GM18858 (cell line): ENCODE measurements around the gene SDF2L1.
"Not testable (repeated sequence)": the region's sequence is repeated elsewhere in the genome, so short reads cannot be mapped to it uniquely, and the experiment has no call there.

Source experiments
- ATAC-seq: cut with Tn5 transposase; IDR thresholded peaks from one replicate; pipeline ENCODE4 v1.9.1; 2021; ENCODE audit not compliant: unreplicated experiment

The SDF2L1 gene

DNA sequence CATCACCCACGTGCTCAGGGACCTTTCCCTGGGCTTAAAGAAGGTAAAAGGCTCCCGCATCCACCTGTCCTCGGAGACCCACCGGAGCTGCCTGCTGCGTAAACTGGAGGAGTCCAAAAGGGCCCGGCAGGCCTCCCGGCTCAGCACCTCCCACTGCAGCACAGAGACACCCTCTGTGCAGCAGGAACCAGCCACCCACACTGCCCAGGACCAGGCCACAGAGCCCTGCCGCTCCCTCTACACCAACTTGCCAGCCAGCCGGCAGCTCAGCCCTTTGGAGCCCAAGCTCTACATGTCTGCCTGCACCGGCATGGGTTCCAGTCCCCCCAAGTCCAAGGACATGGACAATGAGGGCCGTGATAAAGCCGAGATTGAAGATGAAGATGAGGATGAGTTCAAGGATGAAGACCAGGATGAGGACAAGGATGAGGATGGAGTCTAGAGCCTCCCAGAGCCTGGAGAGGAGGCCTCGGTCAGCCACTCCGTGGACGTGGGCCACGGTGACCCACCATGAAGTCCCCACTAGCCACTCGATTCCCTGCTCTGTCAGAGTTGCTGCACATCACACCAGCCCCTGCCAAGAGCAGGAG is 5.4 kb upstream of the SDF2L1 start:
- ATAC-seq = no peak

DNA sequence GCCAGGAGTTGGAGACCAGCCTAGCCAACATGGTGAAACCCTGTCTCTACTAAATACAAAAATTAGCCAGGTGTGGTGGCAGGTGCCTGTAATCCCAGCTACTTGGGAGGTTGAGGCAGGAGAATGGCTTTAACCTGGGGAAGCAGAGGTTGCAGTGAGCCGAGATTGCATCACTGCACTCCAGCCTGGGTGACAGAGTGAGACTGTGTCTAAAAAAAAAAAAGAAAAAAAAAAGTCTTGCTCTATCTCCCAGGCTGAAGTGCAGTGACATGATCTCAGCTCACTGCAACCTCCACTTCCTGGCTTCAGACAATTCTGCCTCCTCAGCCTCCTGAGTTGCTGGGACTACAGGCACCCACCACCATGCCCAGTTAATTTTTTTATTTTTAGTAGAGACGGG is 4.7 kb upstream of the SDF2L1 start:
- not testable (repeated sequence) for ATAC-seq

DNA sequence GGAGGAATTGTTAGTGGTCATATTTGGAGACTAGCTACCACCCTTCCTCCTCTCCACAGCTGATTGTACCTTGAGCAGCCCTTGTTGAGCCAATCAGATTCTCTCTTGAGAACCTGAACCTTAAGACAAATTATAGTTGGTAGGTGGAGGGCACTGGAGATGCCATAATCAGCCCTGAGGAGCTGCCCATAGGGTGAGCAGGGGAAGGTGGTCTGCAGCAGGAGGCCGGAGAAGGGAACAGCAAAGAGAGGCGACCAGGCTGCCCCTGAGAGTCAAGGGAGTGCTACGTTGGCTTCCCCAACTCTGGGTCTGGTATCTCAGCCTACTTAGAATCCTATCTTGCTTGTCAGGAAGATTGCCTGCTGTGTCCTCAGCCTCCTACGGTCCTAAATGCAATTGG is 2.7 kb upstream of the SDF2L1 start:
- no peak for ATAC-seq

DNA sequence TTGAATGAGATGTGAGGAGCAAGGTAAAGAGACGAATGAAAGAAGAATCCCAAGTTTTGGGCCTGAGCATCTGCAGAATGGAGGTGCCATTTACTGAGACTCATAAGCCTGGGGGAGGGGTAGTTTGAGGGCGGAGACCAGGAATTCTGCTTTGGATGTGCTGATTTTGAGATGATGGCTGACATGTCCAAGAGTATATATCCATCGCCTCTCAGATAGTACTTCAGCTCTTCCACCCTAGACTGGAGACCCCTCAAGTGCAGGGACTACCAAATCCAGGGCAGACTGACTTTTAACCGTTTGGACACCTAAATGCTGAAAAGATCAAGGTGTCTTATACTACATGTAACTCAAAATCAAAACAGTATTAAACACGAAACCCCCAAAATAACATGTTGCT is 1.3 kb upstream of the SDF2L1 start:
- ATAC-seq = no peak

DNA sequence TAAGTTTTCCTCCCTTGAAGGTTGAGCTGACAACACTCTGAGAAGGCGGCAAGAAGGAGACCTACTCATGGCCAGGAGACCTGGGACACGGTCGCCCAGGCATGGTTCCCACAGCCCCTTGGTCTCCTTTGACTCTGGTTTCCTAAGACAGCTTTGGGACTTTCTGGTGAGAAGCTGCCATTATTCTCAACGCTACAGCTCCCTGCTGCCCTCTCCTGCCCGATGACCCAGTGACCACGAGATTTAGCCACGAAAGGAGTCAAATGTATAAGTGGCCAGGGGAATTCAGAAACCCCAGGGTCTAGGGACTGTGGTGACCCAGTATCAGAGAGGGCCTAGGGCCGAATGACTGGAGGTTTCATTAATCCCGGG is 699 bp upstream of the SDF2L1 start:
- ATAC-seq = peak; percentile 1

DNA sequence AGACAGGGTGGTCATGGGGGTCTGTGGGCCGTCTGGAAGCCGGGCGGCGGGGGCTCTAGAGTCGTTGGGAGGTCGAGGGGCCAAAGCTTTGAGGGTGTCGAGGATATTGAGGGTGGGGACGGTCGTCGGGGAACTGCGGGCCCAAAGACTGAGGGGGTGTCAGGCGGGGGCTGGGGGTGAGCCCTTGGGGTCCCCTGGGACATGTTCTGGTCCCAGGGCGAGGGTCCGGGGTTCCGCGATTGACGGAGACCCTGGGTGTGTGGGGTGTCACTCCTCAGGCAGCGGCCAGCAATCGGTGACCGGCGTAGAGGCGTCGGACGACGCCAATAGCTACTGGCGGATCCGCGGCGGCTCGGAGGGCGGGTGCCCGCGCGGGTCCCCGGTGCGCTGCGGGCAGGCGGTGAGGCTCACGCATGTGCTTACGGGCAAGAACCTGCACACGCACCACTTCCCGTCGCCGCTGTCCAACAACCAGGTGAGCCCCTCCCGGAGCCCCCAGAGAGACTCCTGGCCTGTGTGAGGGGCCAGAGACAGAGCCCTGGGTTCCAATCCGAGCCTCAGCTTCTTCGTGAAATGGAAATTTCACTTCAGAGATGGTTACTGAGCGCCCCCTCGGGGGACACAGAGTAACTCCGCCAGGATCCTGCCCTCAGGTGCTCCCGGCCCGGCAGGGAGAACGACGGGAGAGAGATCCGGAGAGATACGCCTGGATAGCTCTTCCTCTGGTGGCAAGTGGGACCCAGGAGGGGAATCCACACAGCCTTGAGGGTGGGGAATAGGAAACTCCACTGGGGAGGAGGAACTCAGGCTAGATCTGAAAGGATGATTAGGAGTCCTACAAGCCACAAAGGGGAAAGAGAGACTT is 714 bp downstream of the SDF2L1 start:
- no peak for ATAC-seq

DNA sequence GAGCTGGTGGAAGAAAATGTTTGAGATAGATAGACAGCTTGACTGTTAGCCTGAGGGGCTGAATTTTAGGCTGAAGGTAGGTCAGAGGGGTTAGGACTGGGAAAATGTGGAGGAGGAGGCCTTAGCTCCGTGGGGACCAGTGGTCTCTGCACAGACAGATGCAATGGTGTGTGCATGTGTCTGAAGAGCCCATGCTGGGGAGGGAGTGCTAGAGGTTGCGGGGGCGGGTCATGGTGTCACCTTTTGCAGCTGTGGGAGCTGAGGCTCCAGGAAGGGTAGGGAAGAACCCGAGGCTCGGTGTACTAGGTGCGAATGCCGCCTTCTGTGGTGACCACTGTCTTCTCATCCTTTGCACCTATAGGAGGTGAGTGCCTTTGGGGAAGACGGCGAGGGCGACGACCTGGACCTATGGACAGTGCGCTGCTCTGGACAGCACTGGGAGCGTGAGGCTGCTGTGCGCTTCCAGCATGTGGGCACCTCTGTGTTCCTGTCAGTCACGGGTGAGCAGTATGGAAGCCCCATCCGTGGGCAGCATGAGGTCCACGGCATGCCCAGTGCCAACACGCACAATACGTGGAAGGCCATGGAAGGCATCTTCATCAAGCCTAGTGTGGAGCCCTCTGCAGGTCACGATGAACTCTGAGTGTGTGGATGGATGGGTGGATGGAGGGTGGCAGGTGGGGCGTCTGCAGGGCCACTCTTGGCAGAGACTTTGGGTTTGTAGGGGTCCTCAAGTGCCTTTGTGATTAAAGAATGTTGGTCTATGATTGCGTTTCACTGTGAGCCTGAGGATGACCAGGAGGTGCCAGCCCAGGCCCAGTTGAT is 1.6 kb downstream of the SDF2L1 start:
- no peak for ATAC-seq

DNA sequence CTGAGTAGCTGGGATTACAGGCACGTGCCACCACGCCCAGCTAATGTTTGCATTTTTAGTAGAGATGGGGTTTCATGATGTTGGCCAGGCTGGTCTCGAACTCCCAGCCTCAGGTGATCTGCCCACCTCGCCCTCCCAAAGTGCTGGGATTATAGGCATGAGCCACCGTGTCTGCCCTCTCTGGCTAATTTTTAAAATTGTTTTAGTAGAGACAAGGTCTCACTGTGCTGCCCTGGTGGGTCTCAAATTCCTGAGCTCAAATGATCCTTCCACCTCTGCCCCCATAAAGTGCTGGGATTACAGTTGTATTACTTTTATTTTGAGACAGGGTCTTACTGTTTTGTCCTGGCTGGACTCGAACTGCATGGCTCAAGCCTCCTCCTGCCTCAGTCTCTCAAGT is 3.4 kb downstream of the SDF2L1 start:
- ATAC-seq = not testable (repeated sequence)

DNA sequence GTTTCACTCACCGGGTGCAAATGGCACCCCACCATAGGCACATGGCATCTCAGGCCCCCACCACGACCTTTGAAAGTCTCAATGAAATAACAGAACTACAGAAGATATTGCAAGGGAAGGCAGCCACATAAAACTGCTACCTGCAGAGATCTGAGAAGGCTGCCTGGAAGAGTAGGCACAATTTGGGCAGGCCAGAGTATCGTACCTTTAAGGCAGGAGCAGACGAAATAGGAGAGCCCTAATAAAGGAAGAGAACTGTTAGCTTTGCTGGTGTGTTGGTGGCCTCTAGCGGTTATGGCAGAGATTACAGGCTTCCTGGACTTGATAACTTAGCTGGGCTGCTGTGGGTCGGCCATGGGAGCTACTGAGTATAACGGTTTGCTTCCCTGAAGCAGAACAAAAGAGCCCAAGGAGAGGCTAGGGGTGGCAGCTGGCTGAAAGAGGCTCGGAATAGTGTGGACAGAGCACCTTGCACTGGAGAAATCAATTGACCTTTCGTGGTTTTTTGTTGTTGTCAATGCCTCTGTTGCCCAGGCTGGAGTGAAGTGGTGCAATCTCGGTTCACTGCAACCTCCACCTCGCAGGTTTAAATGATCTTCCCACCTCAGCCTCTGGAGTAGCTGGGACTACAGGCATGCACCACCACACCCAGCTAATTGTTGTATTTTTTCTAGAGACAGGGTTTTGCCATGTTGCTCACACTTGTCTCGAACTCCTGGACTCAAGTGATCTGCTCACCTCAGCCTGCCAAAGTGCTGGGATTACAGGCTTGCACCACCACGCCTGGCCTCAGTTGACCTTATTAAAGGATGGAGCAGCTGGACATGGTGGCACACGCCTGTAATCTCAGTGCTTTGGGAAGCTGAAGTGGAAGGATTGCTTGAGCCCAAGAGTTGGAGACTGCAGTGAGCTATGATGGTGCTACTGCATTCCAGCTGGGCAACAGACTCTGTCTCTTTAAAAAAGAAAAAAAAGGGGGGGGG is 4.8 kb downstream of the SDF2L1 start:
- ATAC-seq = no peak

DNA sequence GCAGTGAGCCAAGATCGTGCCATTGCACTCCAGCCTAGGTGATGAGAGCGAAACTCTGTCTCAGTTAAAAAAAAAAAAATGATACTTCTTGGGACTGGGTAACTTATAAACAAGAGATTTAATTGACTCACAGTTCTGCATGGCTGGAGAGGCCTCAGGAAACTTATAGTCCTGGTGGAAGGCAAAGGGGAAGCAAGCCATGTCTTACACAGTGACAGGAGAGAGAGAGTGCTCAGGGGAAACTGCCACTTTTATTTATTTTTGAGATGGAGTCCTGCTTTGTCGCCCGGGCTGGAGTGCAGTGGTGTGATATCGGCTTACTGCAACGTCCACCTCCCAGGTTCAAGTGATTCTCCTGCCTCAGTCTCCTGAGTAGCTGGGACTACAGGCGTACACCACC is 8.2 kb downstream of the SDF2L1 start:
- ATAC-seq = no peak

DNA sequence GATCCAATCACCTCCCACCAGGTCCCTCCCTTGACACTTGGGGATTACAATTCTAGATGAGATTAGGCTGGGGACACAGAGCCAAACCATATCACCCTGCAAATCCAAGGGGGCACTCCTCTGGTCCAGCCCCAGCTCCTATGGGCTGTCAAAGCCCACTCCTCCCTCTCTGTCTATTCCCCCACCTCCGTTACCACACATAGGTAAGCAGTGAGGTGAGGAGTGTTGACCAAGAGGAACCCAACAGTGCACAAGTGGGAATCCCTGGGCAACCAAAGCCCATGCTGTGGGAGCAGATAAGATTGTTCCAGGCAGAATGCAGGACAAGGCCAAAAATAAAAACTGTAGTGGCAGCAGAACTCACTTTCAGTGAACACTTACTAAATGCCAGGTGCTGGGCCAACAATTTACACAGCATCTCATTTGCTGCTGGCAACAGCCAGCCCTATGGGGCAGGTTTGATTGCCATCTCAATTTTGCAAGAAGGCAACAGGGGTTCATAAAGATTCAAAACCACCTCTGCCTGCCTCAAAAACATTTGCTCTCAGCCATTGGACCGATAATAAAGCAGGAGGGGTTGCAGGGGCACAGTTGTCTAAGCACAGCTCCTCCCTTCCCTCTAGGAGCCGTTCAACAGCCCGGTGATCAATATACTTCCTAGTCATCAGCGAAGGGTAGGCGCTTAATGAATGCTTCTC is 8.9 kb downstream of the SDF2L1 start:
- ATAC-seq = no peak

DNA sequence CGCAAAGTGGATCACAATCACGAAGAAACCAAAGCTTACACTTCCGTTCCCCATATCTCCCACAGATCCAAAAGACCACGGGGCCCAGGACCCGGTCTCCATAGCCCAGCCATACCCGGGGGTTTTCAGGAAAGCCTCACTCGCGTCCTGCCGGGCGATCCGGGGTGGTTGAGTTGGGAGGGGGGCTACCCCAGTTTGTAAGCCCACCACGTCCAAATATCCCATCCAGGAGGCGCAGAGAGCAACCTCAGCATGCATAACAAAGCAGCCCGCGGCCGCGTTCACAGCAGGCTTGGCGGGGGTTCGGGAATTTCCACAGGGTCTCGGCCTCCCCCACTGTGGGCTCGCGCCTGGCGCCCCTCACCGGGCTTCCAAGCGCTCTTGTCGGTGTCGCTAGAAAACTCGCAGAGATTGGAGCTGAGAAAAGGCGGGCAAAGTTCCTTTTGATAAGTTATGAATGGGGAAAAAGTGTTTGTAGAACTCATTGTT is 9.5 kb downstream of the SDF2L1 start:
- ATAC-seq = peak; percentile 16

DNA sequence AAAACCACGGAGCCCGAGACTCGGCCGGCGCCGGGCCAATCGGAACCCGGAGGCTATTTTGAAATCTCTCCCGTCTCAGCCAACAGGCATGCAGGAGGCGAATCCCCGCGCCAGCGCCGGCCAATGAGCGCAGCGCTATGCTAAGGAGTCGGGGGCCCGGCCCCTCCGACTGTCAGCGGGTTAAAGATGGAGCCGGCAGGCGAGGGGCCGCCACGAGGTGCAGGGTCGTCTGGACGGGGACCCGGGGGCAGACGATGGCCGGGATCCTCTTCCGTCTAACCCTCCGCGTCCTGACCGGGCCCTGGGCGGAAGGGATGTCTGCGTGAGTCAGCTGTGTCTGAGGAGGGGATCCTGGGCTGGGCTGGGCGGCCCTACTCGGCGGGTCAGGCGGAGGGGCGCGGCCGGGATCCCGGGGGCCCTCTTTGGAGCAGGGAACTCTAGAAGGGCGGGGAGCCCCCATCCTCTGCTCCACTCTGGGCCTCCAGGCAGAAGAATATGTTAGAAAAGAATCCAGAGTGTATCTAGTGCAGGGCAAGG is 10.0 kb downstream of the SDF2L1 start:
- peak; percentile 60 for ATAC-seq

DNA sequence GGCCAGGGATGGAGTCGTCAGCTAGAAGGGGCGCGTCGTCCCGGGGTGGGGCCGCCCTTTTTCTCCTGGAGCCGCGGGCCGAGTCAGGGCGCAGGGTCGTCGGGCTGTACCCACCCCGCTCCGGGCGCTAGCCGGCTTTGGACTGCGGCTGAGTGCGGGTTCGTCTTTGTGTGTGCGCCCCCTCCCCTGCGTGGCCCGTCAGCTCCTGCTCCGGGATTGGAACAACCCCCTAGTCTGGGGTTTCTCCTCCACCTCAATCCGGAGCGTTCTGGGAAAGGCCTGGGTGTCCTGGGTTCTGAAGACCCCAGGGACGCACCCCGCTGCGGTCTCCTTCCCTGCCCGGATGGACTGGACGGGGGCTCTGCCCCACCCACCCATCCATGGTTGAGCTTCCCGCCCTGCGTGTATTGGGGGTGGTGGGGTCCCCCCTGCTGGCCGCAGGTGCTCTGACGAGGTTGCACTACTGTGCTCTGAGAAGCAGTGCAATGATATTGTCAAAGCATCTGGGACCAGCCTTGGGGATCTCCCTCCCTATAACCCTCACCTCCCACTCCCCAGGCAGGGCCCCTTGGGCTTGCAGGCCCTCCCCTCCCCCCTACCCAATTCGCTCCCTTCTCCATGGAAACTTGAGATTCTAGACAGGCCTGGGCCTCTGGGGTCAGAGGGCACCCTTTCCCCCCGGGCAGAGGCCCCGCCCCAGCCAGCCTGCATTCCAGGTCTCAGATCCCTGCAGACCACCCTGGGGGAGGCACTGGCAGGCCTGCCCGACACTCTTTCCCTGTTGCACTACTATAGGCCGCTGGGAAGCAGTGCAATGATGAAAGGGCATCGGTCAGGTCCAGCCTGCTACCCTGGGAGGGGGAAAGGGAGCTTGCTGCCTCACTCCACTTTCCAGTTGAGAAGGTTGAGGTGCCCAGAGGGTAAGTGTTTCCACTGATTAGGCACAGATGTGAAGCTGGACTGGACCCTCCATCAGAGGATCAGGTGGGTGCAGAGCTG is 10.7 kb downstream of the SDF2L1 start:
- no peak for ATAC-seq

DNA sequence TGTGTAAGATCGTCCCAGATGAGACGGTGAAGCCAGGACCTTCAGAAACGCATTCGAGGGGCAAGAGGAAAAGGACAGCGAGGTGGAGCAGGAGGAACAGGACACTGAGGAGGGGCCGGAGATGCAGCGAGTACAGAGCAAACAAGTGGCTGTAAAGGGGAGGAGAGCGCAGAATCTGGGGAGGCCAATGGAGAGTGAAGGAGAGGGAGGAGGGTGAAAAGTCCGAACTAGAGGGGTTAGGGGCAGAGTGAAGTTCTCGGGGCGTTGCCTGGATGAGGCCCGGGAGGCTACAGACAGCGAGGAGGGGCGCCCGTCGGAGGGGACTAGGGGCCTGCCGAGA is 14.9 kb downstream of the SDF2L1 start:
- ATAC-seq = no peak

DNA sequence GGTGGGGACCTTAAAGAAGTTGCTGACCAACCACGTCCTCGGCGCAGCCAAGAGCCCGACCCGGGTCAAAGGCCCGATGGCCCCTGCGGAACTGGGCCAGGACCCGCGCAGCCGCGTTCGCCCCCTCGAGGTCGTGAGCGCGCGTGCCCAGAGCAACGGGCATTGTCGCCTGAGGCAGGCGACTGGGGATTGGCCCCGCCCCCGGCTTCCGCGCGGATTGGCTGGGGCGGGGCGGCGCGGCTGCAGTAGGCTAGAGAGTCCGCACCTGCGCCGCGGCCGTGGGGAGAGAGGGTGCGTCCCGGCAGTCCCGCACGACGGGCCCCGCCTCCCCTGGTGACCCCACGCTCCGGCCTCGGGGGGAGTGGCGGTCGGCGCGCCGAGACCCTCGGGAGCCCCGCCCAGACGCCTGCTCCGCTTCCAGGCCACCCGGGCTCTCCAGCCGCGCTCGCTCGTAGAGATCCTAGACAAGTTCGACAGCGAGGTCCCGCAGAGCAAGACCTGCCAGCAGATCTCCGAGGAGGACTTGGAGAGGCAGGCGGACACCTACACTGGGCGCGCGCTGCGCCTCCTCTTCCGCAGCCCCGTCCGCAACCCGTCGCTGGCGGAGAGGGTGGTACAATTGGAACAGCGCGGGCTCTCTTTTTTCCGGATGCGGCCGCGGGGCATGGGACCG is 15.4 kb downstream of the SDF2L1 start:
- peak; percentile 52 for ATAC-seq

DNA sequence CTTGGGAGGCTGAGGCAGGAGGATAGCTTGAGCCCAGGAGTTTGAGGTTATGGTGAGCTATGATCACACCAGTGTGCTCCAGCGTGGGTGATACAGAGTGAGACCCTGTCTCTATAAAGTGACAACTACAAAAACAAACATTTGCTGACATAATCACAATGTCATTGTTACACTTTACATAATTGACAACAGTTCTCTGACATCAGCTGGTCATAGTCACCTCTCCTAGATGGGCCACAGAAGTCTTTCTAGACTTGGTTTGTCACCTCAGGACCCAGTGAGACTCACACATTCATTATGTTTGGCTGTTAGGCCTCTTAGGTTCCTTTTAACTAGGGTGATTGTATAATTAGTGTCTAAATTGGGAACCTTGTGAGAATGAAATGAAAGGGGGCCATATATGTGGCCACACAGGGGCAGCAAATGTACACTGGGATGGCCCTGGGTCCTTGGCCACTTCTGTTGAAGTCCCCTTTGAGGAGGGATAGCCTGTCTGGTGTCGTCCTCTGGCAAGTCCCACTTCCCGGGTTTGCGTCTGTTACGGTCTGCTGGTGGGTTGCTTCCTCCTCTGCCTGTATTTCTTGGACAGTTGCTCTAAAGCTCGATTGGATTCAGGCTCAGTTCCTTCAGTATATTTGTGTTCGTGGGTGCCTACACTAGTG is 17.9 kb downstream of the SDF2L1 start:
- no peak for ATAC-seq
